Aortic smooth muscle cell (primary cell): ENCODE measurements around the gene PABPN1L. TPM values are rescaled to one million over a fixed set of nuclear protein-coding genes. Genes with fewer than 3 reads are reported as not detected.

Source experiments
- total RNA-seq: library from RNA; depleted of rRNA; stranded (reverse); fragments of >200 nt; gene quantifications from 2 replicates; pipeline ENCODE4 v1.2.3, GENCODE V29; 2014

Gene PABPN1L
- not detected in 2 replicates for total RNA-seq

GRCh38 chr16:88866151-88866920, at the start of gene PABPN1L:
TSS of gene PABPN1L (minus strand) at chr16:88866660. CDS start at chr16:88866606, 54 bp downstream.

GRCh38 chr16:88856828-88857727, 9.4 kb downstream of the PABPN1L start, which contains the start of the genes GALNS and TRAPPC2L:
TSS of gene GALNS (minus strand) at chr16:88856947. CDS start at chr16:88856877, 70 bp downstream.
TSS of gene TRAPPC2L (plus strand) at chr16:88857127. CDS start at chr16:88857151, 24 bp downstream.

Other genes starting within 250 kb of the PABPN1L start
- not detected in 2 replicates for gene IL17C, start 228.1 kb downstream of the PABPN1L start, total RNA-seq
- gene CYBA, start 215.6 kb downstream of the PABPN1L start, total RNA-seq, result 363 and 449 TPM in 2 replicates
- 60.4 and 68.6 TPM in 2 replicates for gene MVD, start 203.6 kb downstream of the PABPN1L start, total RNA-seq
- gene SNAI3, start 180.2 kb downstream of the PABPN1L start, total RNA-seq, result not detected in 2 replicates
- gene RNF166, start 160.3 kb downstream of the PABPN1L start, total RNA-seq, result 8.0 and 10.4 TPM in 2 replicates
- 11.3 and 17.6 TPM in 2 replicates for gene CTU2, start 160.2 kb downstream of the PABPN1L start, total RNA-seq
- gene PIEZO1, start 81.4 kb downstream of the PABPN1L start, total RNA-seq, result 190 and 217 TPM in 2 replicates
- gene CDT1, start 62.9 kb downstream of the PABPN1L start, total RNA-seq, result 5.0 and 12.3 TPM in 2 replicates
- gene APRT, start 54.7 kb downstream of the PABPN1L start, total RNA-seq, result 64.6 and 70.0 TPM in 2 replicates
- 17.2 and 19.8 TPM in 2 replicates for gene GALNS, start 9.7 kb downstream of the PABPN1L start, total RNA-seq
- 78.0 and 90.4 TPM in 2 replicates for gene TRAPPC2L, start 9.5 kb downstream of the PABPN1L start, total RNA-seq
- 0.06 TPM in 1 of 2 replicates, not detected in the other for gene CBFA2T3, start 110.5 kb upstream of the PABPN1L start, total RNA-seq
- gene ACSF3, start 227.2 kb upstream of the PABPN1L start, total RNA-seq, result 15.3 and 18.8 TPM in 2 replicates